Activated T-cell treated with anti-CD3 and anti-CD28 coated beads, Interleukin-2, amount 50 U/mL, for 4 hours (primary cell): ENCODE results near the gene TRIP4. TPM values are rescaled to one million over a fixed set of nuclear protein-coding genes. Genes with fewer than 3 reads are reported as not detected.

Source experiments
- ATAC-seq, 2 donors: fragments of 200-7000 bp; cut with Tn5 transposase; one replicate each; pipeline ENCODE4 v1.10.0; 2021
- DNase-seq: peaks from one replicate; pipeline ENCODE4 v3.0.0-alpha.2; 2020
- H3K27me3 Mint-ChIP-seq: one replicate; pipeline ENCODE4 v1.8.0; 2021; ENCODE audit warnings: low read depth, mixed read lengths
- H3K36me3 Mint-ChIP-seq: one replicate; pipeline ENCODE4 v1.8.0; 2022; ENCODE audit warnings: mixed read lengths; ENCODE audit not compliant: insufficient read depth
- H3K4me1 Mint-ChIP-seq: one replicate; pipeline ENCODE4 v1.8.0; 2021; ENCODE audit warnings: low read depth, mixed read lengths
- H3K4me3 Mint-ChIP-seq: one replicate; pipeline ENCODE4 v1.8.0; 2021; ENCODE audit warnings: mild to moderate bottlenecking, moderate library complexity, mixed read lengths
- H3K9me3 Mint-ChIP-seq: one replicate; pipeline ENCODE4 v1.8.0; 2021; ENCODE audit warnings: mixed read lengths
- total RNA-seq, 3 donors: library from RNA; stranded (reverse); gene quantifications; one replicate each; pipeline ENCODE4 v1.2.1, GENCODE V29; 2021

TRIP4 gene
- total RNA-seq, 3 donors from 2014 or later = 14.1 to 25.1 (median 20.1) TPM

GRCh38 chr15:64447536-64448315, 60.1 kb downstream of the TRIP4 start:
- no peaks in the 10 kb centered on the region for H3K9me3 Mint-ChIP-seq
- H3K27me3 Mint-ChIP-seq = no peaks in the 10 kb centered on the region
- ATAC-seq (no peak), DNase-seq (no peak)
- peaks cover 47% of the 10 kb centered on the region for H3K4me1 Mint-ChIP-seq
- no peak overlapping the region for H3K4me3 Mint-ChIP-seq
- peaks cover 14% of the 10 kb centered on the region for H3K36me3 Mint-ChIP-seq

GRCh38 chr15:64452988-64453688, 65.5 kb downstream of the TRIP4 start:
- DNase-seq (no peak), ATAC-seq (no peak)
- no peaks in the 10 kb centered on the region for H3K27me3 Mint-ChIP-seq
- no peaks in the 10 kb centered on the region for H3K9me3 Mint-ChIP-seq
- H3K4me3 Mint-ChIP-seq = no peak overlapping the region
- peaks cover 2% of the 10 kb centered on the region for H3K36me3 Mint-ChIP-seq
- peaks cover 47% of the 10 kb centered on the region for H3K4me1 Mint-ChIP-seq

GRCh38 chr15:64453689-64454037, 66.0 kb downstream of the TRIP4 start:
- H3K4me3 Mint-ChIP-seq = no peak overlapping the region
- no peak for ATAC-seq
- no peaks in the 10 kb centered on the region for H3K9me3 Mint-ChIP-seq
- H3K27me3 Mint-ChIP-seq = no peaks in the 10 kb centered on the region
- H3K36me3 Mint-ChIP-seq = no peaks in the 10 kb centered on the region
- H3K4me1 Mint-ChIP-seq = peaks cover 43% of the 10 kb centered on the region
- no peak for DNase-seq

- Mint-ChIP-seq H3K9me3 (no peaks in the 10 kb centered on the region), H3K27me3 (no peaks in the 10 kb centered on the region), H3K4me3 (no peak overlapping the region), H3K36me3 (no peaks in the 10 kb centered on the region), H3K4me1 (peaks cover 44% of the 10 kb centered on the region)
- DNase-seq (no peak), ATAC-seq (no peak)
Observed at GRCh38 chr15:64454282-64454681, 66.6 kb downstream of the TRIP4 start.

GRCh38 chr15:64455961-64456371, 68.3 kb downstream of the TRIP4 start:
- Mint-ChIP-seq H3K9me3 (no peaks in the 10 kb centered on the region), H3K4me3 (no peak overlapping the region), H3K36me3 (no peaks in the 10 kb centered on the region), H3K27me3 (no peaks in the 10 kb centered on the region), H3K4me1 (peaks cover 50% of the 10 kb centered on the region)
- DNase-seq (no peak), ATAC-seq (no peak)

GRCh38 chr15:64456634-64457108, 69.0 kb downstream of the TRIP4 start:
- DNase-seq (no peak), ATAC-seq (no peak)
- Mint-ChIP-seq H3K27me3 (no peaks in the 10 kb centered on the region), H3K36me3 (no peaks in the 10 kb centered on the region), H3K9me3 (no peaks in the 10 kb centered on the region), H3K4me3 (no peak overlapping the region), H3K4me1 (peaks cover 55% of the 10 kb centered on the region)

GRCh38 chr15:64459066-64459781, 71.6 kb downstream of the TRIP4 start:
- DNase-seq = no peak

GRCh38 chr15:64460206-64460723, 72.6 kb downstream of the TRIP4 start, which contains the start of gene ZNF609:
TSS of gene ZNF609 (plus strand) at chr15:64460578. CDS start at chr15:64499420, 38,842 bp downstream.
- peaks cover 80% of the 10 kb centered on the region for H3K4me1 Mint-ChIP-seq
- H3K27me3 Mint-ChIP-seq = no peaks in the 10 kb centered on the region
- peak; percentile 67 to 75 for ATAC-seq
- H3K9me3 Mint-ChIP-seq = no peaks in the 10 kb centered on the region
- H3K4me3 Mint-ChIP-seq = peak within 1 kb of the TSS; percentile 88
- peak; percentile 79 for DNase-seq
- H3K36me3 Mint-ChIP-seq = no peaks in the 10 kb centered on the region

More at GRCh38 chr15:64459066-64459781, 71.6 kb downstream of the TRIP4 start:
- peak overlapping the region; percentile 88 for H3K4me3 Mint-ChIP-seq
- H3K27me3 Mint-ChIP-seq = no peaks in the 10 kb centered on the region
- peaks cover 74% of the 10 kb centered on the region for H3K4me1 Mint-ChIP-seq
- H3K9me3 Mint-ChIP-seq = no peaks in the 10 kb centered on the region
- ATAC-seq = no peak
- H3K36me3 Mint-ChIP-seq = no peaks in the 10 kb centered on the region

- DNase-seq = peak; percentile 16
- H3K27me3 Mint-ChIP-seq = no peaks in the 10 kb centered on the region
- peak overlapping the region; percentile 87 for H3K4me3 Mint-ChIP-seq
- H3K36me3 Mint-ChIP-seq = no peaks in the 10 kb centered on the region
- H3K4me1 Mint-ChIP-seq = peaks cover 79% of the 10 kb centered on the region
- H3K9me3 Mint-ChIP-seq = no peaks in the 10 kb centered on the region
- ATAC-seq = peak; percentile 66 to 71
Observed at GRCh38 chr15:64460724-64461720, 73.4 kb downstream of the TRIP4 start.

- Mint-ChIP-seq H3K36me3 (no peaks in the 10 kb centered on the region), H3K4me3 (peak overlapping the region; percentile 87), H3K9me3 (no peaks in the 10 kb centered on the region), H3K4me1 (peaks cover 79% of the 10 kb centered on the region), H3K27me3 (no peaks in the 10 kb centered on the region)
- ATAC-seq (peak; percentile 47 to 50), DNase-seq (no peak)
Observed at GRCh38 chr15:64461721-64462162, 74.1 kb downstream of the TRIP4 start.

GRCh38 chr15:64462492-64462891, 74.9 kb downstream of the TRIP4 start:
- ATAC-seq (no peak), DNase-seq (no peak)
- no peaks in the 10 kb centered on the region for H3K9me3 Mint-ChIP-seq
- H3K27me3 Mint-ChIP-seq = no peaks in the 10 kb centered on the region
- no peak overlapping the region for H3K4me3 Mint-ChIP-seq
- H3K4me1 Mint-ChIP-seq = peaks cover 79% of the 10 kb centered on the region
- no peaks in the 10 kb centered on the region for H3K36me3 Mint-ChIP-seq

- Mint-ChIP-seq H3K27me3 (no peaks in the 10 kb centered on the region), H3K4me1 (peaks cover 79% of the 10 kb centered on the region), H3K9me3 (no peaks in the 10 kb centered on the region), H3K36me3 (no peaks in the 10 kb centered on the region), H3K4me3 (peak overlapping the region; percentile 29)
- no peak for DNase-seq
- ATAC-seq = peak in 1 of 2 donors; percentile 31
Observed at GRCh38 chr15:64464276-64465005, 76.8 kb downstream of the TRIP4 start.
